NCI-H128 (cell line): Measurements from ENCODE around the gene KL.

Experiments
- DNase-seq: peaks from one replicate; lab custom pipeline; 2025; ENCODE audit not compliant: unreplicated experiment; lab: John Stamatoyannopoulos, UW

Gene KL

DNA sequence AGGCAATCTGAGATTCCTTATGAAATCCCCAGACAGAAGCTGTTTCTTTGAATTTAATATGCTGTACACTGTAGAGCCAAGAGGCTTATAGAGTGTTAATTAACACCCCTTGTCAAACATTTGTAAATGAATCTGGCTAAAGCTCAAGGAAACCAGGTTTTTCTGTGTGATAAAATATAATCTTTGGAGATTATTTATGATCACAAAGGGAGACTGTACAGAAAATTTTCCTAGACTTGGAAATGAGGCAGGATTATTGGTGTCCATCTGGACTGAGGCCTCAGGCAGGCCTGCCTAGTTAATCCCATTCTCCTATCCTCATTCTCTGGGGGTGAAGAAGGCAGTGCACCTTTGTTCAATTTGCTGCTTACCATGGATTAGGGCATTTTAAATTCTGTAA lies 17.8 kb downstream of the KL start:
- DNase-seq: no peak

DNA sequence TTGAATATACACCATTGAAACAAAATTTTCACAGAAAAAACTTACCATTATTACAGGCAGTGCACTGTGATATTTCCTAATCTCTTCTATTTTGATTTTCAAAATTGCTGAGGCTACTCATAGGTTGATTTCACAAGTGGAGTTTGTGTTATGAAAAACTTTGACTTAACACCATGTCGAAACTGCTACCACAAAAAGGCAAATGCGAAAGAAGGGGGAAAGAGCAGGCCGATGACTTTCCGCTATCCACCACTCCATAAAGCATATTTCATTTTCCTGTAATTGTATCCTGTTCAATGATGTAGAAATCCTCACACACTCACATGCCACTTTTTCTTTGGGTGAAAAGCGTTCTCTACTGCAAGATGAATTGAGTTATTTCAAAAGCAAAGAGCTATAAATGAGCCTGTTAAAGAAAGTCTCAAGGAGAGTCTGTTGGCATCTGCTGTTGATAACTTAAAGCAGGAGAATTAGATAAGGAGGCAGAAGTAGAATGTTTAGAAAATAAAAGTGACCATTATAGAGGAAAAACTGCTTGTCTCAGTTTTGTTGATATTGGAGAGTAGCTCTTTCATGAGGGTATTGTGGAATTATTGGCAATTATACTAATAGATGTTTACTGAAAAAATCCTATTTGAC lies 18.8 kb downstream of the KL start:
- no peak for DNase-seq

DNA sequence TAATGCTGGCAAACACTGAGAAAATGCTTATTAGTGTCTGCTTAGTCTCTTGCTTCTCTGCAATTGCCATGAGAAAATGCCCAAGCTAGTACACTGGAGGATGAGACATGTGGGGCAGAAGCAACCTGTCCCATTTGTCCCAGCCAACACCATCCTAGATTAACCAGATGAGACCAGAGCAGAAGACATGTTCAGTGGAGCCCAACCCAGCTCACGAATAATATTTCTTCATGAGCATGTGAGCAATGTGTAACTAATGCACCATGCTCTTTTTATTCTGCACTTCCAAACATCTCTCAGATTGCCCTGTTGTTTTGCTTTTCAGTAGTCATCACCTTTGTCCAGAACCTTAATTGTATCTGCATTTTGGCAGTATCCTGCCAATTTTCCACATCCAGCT lies 21.4 kb downstream of the KL start:
- no peak for DNase-seq

DNA sequence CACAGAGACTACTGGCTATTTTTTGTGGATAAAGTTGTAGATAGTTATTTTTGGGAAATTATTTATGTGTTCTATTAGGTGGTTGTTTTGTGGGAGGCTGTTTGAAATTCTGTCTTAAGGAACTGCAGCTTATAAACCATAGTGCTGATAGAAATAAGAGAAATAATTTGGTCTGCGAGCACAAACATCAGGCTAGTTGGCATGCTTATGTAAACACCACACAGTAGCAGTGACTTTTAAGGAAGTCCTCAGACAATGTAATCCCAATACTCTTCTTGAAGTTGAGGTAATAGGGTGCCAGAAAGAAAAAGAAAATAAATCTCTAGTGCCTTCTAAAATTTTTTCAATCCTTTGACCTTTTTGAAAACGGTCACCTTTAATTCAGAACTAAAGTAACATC lies 23.9 kb downstream of the KL start:
- DNase-seq: no peak

DNA sequence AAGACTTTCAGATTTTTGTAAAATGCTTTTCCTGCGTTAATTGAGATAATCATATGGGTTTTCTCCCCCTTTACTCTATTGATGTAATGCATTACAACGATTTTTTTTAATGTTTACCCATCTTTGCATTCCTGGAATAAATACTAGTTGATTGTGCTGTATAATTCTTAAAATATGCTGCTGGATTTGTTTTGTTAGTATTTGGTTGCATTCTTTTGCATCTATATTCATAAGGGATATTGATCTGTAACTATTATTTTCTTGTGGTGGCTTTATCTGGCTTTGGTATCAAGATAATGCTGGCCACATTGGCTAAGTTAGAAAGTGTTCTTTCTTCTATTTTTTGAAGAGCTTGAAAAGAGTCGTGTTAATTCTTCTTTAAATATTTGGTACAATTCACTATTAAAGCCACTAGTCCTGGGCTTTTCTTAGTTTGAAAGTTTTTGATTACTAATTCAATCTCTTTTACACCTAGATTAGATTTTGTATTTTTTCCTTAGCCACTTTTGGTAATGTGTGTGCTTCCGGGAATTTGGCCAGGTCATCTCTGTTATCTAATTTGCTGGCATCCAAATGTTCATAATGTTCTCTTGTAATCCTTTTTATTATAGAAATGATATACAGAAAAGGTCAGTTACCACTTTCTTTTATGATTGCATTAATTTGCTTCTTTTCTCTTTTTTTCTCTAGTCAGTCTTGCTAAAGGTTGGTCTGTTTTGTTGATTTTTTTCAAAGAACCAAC lies 29.8 kb downstream of the KL start:
- DNase-seq: no peak

DNA sequence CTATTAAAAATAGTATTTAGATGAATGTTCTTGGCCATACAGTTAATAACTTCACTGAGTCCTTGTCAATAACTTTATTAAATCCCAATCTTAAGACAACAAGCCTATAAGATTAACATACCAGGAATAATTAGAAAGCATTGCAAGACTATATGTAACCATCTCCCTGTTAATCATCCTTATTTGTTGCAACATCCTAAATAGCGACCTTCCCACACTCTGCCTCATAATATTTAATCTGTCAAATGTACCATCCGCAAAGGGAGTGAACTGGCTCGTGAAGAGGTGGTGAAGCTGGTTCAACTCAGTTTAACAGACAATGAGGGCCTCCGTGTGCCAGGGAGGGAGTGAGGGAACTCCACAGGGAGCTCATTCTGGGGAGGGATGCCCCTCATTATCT lies 33.9 kb downstream of the KL start:
- no peak for DNase-seq

DNA sequence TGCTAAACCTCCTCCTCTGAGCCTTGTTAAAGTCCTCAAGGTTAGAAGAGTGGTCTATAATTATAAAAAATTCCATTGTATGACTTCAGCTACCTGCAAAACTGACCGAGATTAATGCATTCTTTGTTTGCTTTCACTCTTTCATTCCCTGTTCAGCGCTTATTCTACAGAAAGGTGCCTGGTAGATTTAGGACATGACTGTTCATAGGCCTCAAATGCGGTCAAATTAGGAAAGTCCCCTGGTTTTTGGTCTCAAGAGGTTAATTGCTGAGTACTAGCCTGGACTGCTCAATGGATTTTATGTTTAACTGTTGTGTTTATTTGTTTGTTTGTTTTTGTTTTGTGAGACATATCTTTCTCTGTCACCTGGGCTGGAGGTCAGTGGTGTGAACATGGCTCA lies 35.4 kb downstream of the KL start:
- DNase-seq: no peak

DNA sequence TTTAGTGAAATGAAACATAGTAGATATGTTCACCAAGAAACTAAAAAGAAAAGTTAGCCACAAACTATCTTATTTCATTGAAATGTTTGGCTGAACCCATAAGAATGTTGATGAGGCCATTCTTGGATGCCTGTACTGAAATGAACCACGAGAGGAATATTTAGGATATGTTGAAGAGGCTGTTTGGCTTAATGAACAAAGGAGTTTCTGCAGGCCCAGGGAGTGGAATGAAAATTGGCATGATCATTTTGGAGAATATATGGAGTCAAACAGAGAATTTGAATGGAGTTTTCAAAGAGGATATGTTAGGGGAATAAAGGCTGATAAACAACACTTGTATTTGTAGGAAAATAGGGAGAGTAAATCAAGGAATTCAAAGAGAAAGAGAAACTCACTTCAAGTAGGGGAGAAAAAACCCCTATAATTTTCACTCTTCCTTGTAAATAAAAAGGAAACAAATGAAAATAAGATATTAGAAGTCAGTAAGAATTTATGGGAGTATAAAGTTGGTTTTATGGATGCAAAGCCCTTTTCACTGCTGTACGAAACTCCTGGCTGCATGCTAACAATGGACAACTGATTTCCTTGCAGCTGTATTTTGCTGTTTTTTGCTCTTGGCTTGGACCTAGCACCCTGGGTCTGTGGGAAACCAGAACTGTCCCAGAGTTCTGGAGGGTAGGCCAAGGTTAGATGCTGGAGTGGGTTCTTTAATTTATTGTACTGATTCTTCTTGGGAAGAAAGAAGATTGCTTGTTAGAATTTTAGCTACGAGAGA lies 36.5 kb downstream of the KL start:
- DNase-seq: no peak

DNA sequence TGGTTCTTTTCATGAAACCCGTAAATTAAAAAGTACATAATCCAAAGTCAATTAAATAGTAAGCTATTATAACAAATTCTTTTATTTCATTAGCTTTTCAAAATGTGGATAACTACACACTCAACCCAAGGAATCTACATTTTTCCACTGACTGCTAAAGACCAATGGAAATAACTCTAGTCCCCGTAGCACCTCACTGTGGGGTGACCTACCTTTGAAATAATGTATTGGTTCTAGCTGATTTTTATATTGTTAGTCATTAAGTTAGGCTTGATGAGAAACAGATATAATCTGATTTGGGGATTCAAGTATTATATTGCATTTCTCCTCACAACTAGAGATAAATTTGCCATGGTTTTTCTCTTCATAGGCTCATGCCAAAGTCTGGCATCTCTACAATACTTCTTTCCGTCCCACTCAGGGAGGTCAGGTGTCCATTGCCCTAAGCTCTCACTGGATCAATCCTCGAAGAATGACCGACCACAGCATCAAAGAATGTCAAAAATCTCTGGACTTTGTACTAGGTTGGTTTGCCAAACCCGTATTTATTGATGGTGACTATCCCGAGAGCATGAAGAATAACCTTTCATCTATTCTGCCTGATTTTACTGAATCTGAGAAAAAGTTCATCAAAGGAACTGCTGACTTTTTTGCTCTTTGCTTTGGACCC lies 37.3 kb downstream of the KL start:
- DNase-seq: no peak

DNA sequence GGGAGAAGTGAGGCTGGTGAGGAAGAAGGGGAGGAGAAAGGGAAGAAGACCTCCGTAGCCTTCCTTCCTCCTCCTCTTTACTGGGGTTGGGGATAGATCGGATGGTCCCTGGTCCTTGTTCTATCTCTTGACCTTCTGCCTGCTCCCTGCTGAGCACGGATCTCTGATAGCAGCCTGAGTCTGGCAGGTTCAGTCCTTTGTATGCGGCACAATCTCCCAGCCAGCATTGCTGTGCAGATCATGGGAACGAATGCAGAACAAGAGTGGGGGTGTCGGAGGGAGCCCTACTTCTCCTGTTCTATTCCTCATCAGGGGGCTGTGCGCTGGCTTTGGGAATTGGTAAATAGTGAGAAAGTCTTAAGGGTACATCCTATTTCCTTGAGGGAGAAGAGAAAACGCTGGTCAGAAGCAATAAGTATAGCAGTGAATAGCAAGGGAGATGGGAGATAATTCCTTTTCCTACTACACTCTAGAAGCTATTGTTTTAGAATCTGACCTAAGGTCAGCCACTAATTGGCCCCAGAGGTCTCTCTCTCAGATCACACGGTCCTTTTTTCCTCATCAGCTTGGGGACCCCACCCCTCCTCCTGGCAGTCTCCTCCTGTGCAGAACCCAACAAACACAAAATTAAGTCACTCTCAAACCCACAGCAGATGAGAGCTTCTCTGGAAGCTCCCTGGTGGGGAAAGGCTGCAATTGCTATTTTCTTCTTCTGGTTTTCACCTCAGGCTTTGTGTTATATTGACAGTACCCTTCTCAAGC lies 41.0 kb downstream of the KL start:
- no peak for DNase-seq

DNA sequence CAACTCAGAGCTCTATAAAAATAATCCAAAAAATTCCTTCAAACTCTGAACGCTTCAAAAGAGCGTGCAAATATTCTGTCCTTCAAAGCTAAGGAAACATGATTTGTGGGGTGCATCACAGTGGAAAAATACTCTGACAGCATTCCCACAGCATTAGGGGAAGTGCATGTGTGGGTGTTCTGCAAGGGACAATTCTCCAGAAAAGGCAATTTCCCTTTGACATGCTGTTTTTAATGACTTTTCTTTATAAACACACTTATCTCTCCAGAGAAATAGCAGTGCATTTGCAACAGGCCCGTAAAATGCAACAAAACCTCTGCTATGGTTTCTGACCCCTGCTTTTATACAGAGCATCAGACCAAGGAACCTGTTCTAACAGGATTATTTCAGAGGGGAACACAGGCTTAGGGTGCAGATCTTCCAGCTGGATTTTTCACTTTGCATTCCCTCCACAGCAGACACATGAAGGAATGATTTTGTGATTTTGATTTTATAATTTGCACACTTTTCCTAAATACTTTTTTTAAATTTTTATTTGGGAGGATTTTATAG lies 42.6 kb downstream of the KL start:
- no peak for DNase-seq

DNA sequence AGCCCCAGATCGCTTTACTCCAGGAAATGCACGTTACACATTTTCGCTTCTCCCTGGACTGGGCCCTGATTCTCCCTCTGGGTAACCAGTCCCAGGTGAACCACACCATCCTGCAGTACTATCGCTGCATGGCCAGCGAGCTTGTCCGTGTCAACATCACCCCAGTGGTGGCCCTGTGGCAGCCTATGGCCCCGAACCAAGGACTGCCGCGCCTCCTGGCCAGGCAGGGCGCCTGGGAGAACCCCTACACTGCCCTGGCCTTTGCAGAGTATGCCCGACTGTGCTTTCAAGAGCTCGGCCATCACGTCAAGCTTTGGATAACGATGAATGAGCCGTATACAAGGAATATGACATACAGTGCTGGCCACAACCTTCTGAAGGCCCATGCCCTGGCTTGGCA lies 44.6 kb downstream of the KL start:
- no peak for DNase-seq

DNA sequence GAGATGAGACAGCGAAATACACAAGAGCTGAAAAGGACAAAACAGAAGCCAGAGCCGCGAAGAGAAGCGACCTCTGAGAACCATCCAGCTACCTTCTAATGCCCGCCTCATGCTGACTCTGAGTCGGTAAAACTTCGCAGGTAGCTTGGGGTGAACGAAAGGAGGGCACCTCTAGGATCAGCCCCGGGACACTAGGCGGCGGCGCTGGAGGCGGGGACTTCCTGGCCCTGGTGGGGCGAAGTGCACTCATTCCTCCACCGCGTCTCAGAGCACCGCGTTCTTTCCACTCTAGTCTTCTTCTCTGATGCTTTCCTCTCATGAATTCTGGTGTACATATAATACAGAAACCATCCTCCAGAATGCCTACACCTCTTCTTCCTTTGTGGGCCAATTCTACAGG lies 50.1 kb downstream of the KL start:
- no peak for DNase-seq

DNA sequence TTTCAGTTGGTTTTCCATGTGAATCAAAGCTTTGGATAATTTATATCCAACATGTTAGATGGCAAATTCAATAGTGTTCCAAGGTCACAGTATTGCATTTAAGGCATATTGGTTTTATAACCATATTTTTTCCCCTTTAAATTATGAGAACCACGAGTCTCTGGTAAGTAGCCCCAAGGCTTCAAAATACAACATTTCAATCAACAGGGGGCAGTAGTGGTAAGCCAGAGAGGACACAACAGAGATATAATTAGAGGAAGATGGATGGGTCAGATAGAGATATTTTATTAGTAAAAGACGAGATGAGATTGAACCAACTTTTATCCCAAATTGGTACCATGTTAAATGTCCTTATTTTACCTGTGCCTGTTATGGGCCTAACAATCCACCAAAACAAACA lies 53.1 kb downstream of the KL start:
- no peak for DNase-seq

DNA sequence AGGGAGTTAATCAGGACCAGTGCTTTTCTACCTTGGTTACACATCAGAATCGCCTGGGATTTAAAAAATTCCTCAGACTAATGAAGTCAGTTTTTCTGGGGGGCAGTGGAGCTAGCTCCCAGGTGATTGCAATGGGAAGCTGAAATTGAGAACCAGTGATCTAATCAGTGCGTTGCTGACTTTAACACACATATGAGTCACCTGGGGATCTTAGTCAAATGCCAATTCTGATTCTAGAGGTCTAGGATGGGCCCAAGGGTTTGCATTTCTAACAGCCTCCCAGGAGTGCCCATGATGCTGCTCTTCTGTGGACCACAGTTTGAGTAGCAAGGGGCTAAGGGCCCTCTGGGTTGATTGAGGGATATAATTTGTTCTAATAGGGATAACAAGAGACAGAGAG lies 54.5 kb downstream of the KL start:
- no peak for DNase-seq

DNA sequence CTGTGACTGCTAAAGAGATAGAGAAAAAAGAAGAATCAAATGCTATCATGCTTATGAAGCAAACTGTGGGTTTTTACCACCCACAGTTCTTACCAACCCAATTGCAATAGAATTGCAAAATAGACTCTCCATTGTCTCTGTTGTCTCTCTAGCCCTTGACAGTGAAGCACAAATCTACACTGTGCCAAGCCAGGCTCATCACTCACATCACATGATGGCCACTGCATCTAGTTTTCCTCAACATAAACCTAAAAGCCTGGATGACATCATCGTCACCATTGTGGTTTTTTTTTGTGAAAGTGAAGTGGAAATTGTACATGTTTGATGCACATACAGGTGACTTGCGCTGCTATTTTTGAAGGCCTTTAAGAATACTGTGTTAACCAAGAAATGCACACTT lies 56.1 kb downstream of the KL start:
- DNase-seq: no peak

DNA sequence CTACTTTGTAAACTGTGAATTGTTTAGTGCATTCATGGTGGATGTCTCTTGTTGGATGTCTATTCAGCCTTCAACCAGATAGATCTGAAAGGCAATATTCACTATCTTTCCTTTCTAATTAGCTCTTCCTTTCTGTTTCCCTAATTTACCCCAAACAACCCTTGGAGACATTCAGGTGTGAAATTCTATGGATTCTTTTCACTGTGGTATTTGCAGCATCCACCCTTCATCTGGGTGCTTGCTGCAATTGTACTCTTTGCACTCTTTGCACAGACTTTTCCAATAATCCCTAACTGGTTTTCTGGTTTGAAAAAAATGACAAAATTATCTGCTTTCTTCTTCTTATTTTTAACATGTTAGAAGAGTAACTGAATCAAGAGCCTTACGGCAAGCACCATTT lies 56.5 kb downstream of the KL start:
- DNase-seq: no peak

DNA sequence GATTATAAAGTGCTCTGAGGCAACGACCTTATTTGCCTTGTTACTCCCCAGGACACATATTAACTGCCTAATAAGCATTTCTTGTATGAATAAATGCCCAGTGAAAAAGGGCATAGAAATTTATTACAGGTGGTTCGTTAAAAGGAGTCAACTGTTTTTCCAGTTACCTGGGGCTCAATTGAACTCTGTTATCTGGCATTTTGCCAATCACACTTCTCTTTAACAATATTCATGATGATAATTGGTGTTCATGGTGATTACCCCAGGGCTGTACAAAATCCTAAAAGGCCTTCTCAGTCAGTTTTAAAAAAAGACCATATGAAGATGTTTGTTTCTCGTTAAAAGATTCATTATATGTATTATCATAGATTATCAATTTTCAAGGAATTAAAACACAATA lies 57.1 kb downstream of the KL start:
- DNase-seq: no peak

DNA sequence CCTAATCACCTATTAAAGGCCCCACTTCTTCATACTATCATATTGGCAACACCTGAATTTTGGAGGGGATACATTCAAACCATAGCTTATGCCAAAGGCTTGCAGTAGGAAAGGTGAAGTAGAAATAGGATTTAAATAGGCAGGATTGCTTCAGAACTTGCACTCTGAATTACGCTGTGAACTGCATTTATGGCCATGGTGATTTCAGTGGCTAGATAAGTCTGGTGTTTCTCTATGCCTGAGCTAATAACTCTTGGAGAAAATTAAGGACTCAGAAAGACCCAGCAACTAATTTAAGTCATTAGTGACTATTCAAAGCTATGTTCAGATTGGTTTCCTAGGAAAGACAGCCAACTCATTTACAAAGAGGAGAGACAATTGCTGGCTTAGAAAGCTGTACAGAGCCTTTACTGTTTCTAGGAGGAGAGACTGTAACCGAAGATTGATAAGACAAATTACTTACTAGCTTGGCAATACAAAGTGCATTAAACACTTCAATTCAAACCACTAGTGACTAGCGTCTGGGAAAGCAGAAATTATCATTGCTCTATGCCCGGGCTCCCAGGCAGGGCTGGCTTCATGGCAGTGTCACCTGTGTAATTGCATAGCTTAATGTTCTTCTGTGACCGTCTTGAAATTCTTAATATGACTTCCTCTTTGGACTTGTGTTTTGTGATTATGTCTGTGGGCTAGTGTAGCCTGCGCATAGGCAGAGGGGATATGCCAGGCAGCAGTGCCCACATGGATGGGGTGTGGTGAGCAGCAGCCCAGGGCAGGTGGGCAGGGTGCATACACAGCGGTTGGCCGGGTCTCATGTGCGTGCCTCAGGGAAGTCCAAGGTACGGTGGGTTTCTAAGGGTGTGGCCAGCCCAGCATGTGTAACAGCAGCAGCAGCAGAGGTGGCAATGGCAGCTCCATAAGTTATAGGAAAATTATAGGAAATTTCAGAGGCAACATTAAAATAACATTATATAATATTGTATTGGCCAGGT lies 60.1 kb downstream of the KL start:
- DNase-seq: no peak

DNA sequence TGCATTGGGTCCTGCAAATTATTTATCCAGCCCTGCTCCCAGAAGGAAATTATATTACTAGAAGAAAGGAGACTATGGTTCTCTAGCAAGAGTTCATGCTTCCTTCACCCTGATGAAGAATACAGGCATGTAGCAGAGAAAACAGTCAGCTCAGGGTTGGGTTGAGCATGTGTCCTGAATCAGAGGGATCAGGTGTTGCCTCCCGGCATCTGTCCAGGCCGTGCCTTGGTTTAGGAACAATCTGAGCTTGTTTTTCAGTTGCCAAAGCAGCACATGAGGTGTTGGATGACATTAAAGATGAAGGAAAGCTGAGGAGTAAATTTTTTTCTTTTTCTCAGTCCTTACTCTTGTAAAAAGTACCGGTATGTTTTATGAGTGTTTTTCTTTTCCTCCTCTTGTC lies 62.0 kb downstream of the KL start:
- no peak for DNase-seq
